SK-N-SH treated with all-trans-retinoic acid at 6 μM for 48 hours (cell line): ENCODE data around the gene SDK1.

Source experiments
- ATAC-seq: fragments of 200-7000 bp; cut with Tn5 transposase; 3 replicates; pipeline ENCODE4 v1.9.1; 2020; ENCODE audit warnings: mild to moderate bottlenecking, moderate library complexity
- ARNTL ChIP-seq: fragments of 450-650 bp; formaldehyde crosslinking; IDR thresholded peaks from 2 replicates; pipeline ENCODE4 v1.5.0; 2020; ENCODE audit warnings: low read depth, mild to moderate bottlenecking, moderate library complexity, borderline replicate concordance
- BACH2 ChIP-seq: fragments of 250-450 bp; sonication (Bioruptor Pico); IDR thresholded peaks from 2 replicates; pipeline ENCODE4 v1.9.0; 2021; ENCODE audit warnings: mild to moderate bottlenecking, borderline replicate concordance
- CSDC2 ChIP-seq: fragments of 250-450 bp; sonication (Bioruptor Pico); IDR thresholded peaks from 2 replicates; pipeline ENCODE4 v1.5.0; 2020; ENCODE audit warnings: mild to moderate bottlenecking, moderate library complexity
- CSRNP3 ChIP-seq: fragments of 250-450 bp; sonication (Bioruptor Pico); IDR thresholded peaks from 2 replicates; pipeline ENCODE4 v1.5.1; 2021; ENCODE audit warnings: mild to moderate bottlenecking, moderate library complexity
- ESRRG ChIP-seq: fragments of 250-450 bp; sonication (Bioruptor Pico); IDR thresholded peaks from 2 replicates; pipeline ENCODE4 v1.6.1; 2021; ENCODE audit warnings: mild to moderate bottlenecking
- GLIS3 ChIP-seq: fragments of 250-450 bp; sonication (Bioruptor Pico); IDR thresholded peaks from 2 replicates; pipeline ENCODE4 v1.5.0; 2020; ENCODE audit warnings: mild to moderate bottlenecking, moderate library complexity
- ISL1 ChIP-seq: fragments of 250-450 bp; sonication (Bioruptor Pico); IDR thresholded peaks from 2 replicates; pipeline ENCODE4 v2.1.2; 2022; ENCODE audit warnings: mild to moderate bottlenecking, moderate library complexity
- OSR1 ChIP-seq: fragments of 250-450 bp; sonication (Bioruptor Pico); IDR thresholded peaks from 2 replicates; pipeline ENCODE4 v1.8.0; 2022; ENCODE audit warnings: moderate library complexity, mild to moderate bottlenecking, inconsistent platforms
- POU6F1 ChIP-seq: fragments of 250-450 bp; sonication (Bioruptor Pico); IDR thresholded peaks from 2 replicates; pipeline ENCODE4 v1.8.0; 2021; ENCODE audit warnings: low read depth, mild to moderate bottlenecking, moderate library complexity, borderline replicate concordance
- PPARA ChIP-seq: fragments of 250-450 bp; sonication (Bioruptor Pico); IDR thresholded peaks from 2 replicates; pipeline ENCODE4 v1.5.0; 2020; ENCODE audit warnings: mild to moderate bottlenecking, borderline replicate concordance
- RARB ChIP-seq: fragments of 250-450 bp; sonication (Bioruptor Pico); IDR thresholded peaks from 2 replicates; pipeline ENCODE4 v1.8.0; 2021; ENCODE audit warnings: mild to moderate bottlenecking, moderate library complexity
- SNAI2 ChIP-seq: fragments of 250-450 bp; sonication (Bioruptor Pico); IDR thresholded peaks from 2 replicates; pipeline ENCODE4 v1.5.0; 2020; ENCODE audit warnings: mild to moderate bottlenecking, moderate library complexity
- TSHZ2 ChIP-seq: fragments of 250-450 bp; sonication (Bioruptor Pico); IDR thresholded peaks from 2 replicates; pipeline ENCODE4 v1.5.0; 2020; ENCODE audit warnings: mild to moderate bottlenecking, moderate library complexity
- ZC3H10 ChIP-seq: fragments of 250-450 bp; sonication (Bioruptor Pico); IDR thresholded peaks from 2 replicates; pipeline ENCODE4 v1.5.1; 2021; ENCODE audit warnings: mild to moderate bottlenecking, moderate library complexity
- ZFP3 ChIP-seq: fragments of 250-450 bp; sonication (Bioruptor Pico); IDR thresholded peaks from 2 replicates; pipeline ENCODE4 v1.5.0; 2020; ENCODE audit warnings: mild to moderate bottlenecking, moderate library complexity
- ZFP30 ChIP-seq: fragments of 450-650 bp; formaldehyde crosslinking; IDR thresholded peaks from 2 replicates; pipeline ENCODE4 v1.5.0; 2022; ENCODE audit warnings: mild to moderate bottlenecking, moderate library complexity
- ZNF565 ChIP-seq: fragments of 450-650 bp; formaldehyde crosslinking; conservative IDR thresholded peaks from 2 replicates; pipeline ENCODE4 v1.5.0; 2020; ENCODE audit warnings: low read depth, mild to moderate bottlenecking, moderate library complexity
- ZNF70 ChIP-seq: fragments of 450-650 bp; formaldehyde crosslinking; IDR thresholded peaks from 2 replicates; pipeline ENCODE4 v1.5.0; 2020; ENCODE audit warnings: mild to moderate bottlenecking, moderate library complexity
- ZNF8 ChIP-seq: fragments of 450-650 bp; formaldehyde crosslinking; IDR thresholded peaks from 2 replicates; pipeline ENCODE4 v1.5.0; 2020; ENCODE audit warnings: mild to moderate bottlenecking, moderate library complexity
- TF ChIP-seq, protein P1 (sequence below): fragments of 250-450 bp; sonication (Bioruptor Pico); IDR thresholded peaks from 2 replicates; pipeline ENCODE4 v1.8.0; 2020; ENCODE audit warnings: mild to moderate bottlenecking, moderate library complexity, borderline replicate concordance
- TF ChIP-seq, protein P2 (sequence below): fragments of 250-450 bp; sonication (Bioruptor Pico); IDR thresholded peaks from 2 replicates; pipeline ENCODE4 v1.5.1; 2020; ENCODE audit warnings: low read depth, mild to moderate bottlenecking, moderate library complexity

The SDK1 gene

GRCh38 chr7:4107839-4108238 is 806.8 kb downstream of the SDK1 start (continued):
- TF ChIP-seq BACH2 (CRISPR knock-in tag) (no peak), GLIS3 (CRISPR knock-in tag) (no peak), ZFP30 (no peak)
- TF ChIP-seq, protein P1, sequence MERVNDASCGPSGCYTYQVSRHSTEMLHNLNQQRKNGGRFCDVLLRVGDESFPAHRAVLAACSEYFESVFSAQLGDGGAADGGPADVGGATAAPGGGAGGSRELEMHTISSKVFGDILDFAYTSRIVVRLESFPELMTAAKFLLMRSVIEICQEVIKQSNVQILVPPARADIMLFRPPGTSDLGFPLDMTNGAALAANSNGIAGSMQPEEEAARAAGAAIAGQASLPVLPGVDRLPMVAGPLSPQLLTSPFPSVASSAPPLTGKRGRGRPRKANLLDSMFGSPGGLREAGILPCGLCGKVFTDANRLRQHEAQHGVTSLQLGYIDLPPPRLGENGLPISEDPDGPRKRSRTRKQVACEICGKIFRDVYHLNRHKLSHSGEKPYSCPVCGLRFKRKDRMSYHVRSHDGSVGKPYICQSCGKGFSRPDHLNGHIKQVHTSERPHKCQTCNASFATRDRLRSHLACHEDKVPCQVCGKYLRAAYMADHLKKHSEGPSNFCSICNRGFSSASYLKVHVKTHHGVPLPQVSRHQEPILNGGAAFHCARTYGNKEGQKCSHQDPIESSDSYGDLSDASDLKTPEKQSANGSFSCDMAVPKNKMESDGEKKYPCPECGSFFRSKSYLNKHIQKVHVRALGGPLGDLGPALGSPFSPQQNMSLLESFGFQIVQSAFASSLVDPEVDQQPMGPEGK (CRISPR knock-in tag) = no peak

DNA sequence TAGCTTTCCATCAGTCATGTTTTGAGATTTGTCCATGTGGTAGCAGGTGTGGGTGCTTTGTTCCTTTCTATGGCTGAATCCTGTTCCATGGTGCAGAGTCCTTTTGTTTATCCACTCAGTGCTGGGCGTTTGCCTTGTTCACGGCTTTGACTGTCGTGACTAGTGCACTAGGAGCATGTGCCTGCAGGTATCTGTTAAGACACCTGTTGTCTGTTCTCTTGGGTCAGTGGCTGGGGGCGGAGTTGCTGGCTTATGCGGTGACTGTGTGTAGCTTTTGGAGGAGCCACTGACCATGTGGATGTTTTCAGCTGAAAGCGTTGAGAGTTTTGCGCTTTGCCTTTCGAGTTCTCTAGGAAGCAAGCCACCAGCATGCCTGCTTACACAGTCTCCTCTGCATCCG is 807.9 kb downstream of the SDK1 start:
- ATAC-seq = no peak
- TF ChIP-seq CSRNP3 (CRISPR knock-in tag) (no peak), ZC3H10 (no peak), ZFP3 (CRISPR knock-in tag) (no peak), ZNF8 (CRISPR knock-in tag) (no peak), SNAI2 (CRISPR knock-in tag) (no peak), PPARA (CRISPR knock-in tag) (no peak), ZNF70 (CRISPR knock-in tag) (no peak), ISL1 (CRISPR knock-in tag) (no peak), GLIS3 (CRISPR knock-in tag) (no peak), OSR1 (CRISPR knock-in tag) (no peak), ARNTL (CRISPR knock-in tag) (no peak), BACH2 (CRISPR knock-in tag) (no peak), TSHZ2 (no peak), CSDC2 (no peak), ESRRG (CRISPR knock-in tag) (no peak), ZNF565 (no peak), RARB (CRISPR knock-in tag) (no peak), POU6F1 (CRISPR knock-in tag) (no peak)
- TF ChIP-seq, protein P2, sequence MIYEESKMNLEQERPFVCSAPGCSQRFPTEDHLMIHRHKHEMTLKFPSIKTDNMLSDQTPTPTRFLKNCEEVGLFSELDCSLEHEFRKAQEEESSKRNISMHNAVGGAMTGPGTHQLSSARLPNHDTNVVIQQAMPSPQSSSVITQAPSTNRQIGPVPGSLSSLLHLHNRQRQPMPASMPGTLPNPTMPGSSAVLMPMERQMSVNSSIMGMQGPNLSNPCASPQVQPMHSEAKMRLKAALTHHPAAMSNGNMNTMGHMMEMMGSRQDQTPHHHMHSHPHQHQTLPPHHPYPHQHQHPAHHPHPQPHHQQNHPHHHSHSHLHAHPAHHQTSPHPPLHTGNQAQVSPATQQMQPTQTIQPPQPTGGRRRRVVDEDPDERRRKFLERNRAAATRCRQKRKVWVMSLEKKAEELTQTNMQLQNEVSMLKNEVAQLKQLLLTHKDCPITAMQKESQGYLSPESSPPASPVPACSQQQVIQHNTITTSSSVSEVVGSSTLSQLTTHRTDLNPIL = no peak
- TF ChIP-seq, protein P1 (CRISPR knock-in tag) = no peak
